H1 (cell line): ENCODE data around the gene CAPN2. TPM values are rescaled to one million over a fixed set of nuclear protein-coding genes. Genes with fewer than 3 reads are reported as not detected.

Experiments
- CTCF ChIA-PET: fragments of 300-600 bp; sonication (Branson Sonifier 250); formaldehyde crosslinking; loops from one replicate; lab custom pipeline; 2021; ENCODE audit not compliant: partially characterized antibody; lab: Charles Lee
- POLR2A ChIA-PET: fragments of 300-600 bp; sonication (Branson Sonifier 250); formaldehyde crosslinking; loops from one replicate; lab custom pipeline; 2021; ENCODE audit warnings: inconsistent platforms; ENCODE audit not compliant: partially characterized antibody; lab: Charles Lee
- DNase-seq, 2 experiments: peaks; one replicate each; pipeline versions ENCODE4 v3.0.0 to v3.0.0-alpha.2; 2010 to 2022; ENCODE audit warnings: low spot score in 2 of 2, low read depth in 1 of 2, mixed read lengths in 1 of 2
- FAIRE-seq: peaks from 2 replicates; lab custom pipeline; 2011; peaks lifted over from hg19 to GRCh38; lab: Jason Lieb, UNC
- H2AFZ ChIP-seq: 2 replicates; pipeline ENCODE4 v1.8.1; 2012; ENCODE audit warnings: low read length, inconsistent platforms
- H2AK5ac ChIP-seq: 2 replicates; pipeline ENCODE4 v1.6.1; 2013; ENCODE audit warnings: low read depth, low read length
- H2BK120ac ChIP-seq: replicated peaks from 2 replicates; pipeline ENCODE3; 2013; ENCODE audit warnings: low read depth, low read length, inconsistent platforms
- H2BK12ac ChIP-seq: 2 replicates; pipeline ENCODE4 v1.6.1; 2013; ENCODE audit warnings: low read depth, low read length
- H2BK15ac ChIP-seq: 2 replicates; pipeline ENCODE4 v1.6.1; 2013; ENCODE audit warnings: low read length
- H2BK20ac ChIP-seq: 2 replicates; pipeline ENCODE4 v1.6.1; 2013; ENCODE audit warnings: low read length
- H2BK5ac ChIP-seq: 2 replicates; pipeline ENCODE4 v1.6.1; 2013; ENCODE audit warnings: low read depth, low read length
- H3K14ac ChIP-seq: 2 replicates; pipeline ENCODE4 v1.6.1; 2013; ENCODE audit warnings: inconsistent platforms; ENCODE audit not compliant: insufficient read length
- H3K18ac ChIP-seq: 2 replicates; pipeline ENCODE4 v1.6.1; 2013; ENCODE audit warnings: low read length; ENCODE audit errors: extremely low read depth
- H3K23ac ChIP-seq: 2 replicates; pipeline ENCODE4 v1.6.1; 2013; ENCODE audit warnings: inconsistent platforms; ENCODE audit not compliant: insufficient read length
- H3K23me2 ChIP-seq: 2 replicates; pipeline ENCODE4 v1.6.1; 2013; ENCODE audit warnings: low read depth, low read length
- H3K27ac ChIP-seq: 2 replicates; pipeline ENCODE4 v1.6.1; 2011; ENCODE audit warnings: low read depth, low read length, inconsistent platforms
- H3K27me3 ChIP-seq, 4 experiments: replicated peaks in 1 of 4; 1 replicate in 1 of 4; 2 replicates in 3 of 4; pipeline versions ENCODE4 v1.6.1 to v1.8.1; 2011 to 2013; ENCODE audit warnings: low read length in 3 of 4, mild to moderate bottlenecking in 3 of 4, inconsistent platforms in 2 of 4, mixed read lengths in 2 of 4, moderate library complexity in 1 of 4; ENCODE audit not compliant: control insufficient read depth in 3 of 4, insufficient read depth in 3 of 4; ENCODE audit errors: extremely low read depth in 1 of 4
- H3K36me3 ChIP-seq, 4 experiments: 2 replicates each; pipeline versions ENCODE4 v1.6.1 to v1.8.1; 2011 to 2013; ENCODE audit warnings: mild to moderate bottlenecking in 4 of 4, low read length in 3 of 4, moderate library complexity in 2 of 4, control low read depth in 1 of 4, inconsistent platforms in 1 of 4; ENCODE audit not compliant: insufficient read depth in 4 of 4, control insufficient read depth in 2 of 4
- H3K4ac ChIP-seq: replicated peaks from 2 replicates; pipeline ENCODE3; 2013; ENCODE audit warnings: low read length, low read depth, mixed read lengths, inconsistent platforms; ENCODE audit not compliant: insufficient read length
- H3K4me1 ChIP-seq, 4 experiments: replicated peaks in 1 of 4; 1 replicate in 1 of 4; 2 replicates in 3 of 4; pipeline versions ENCODE4 v1.6.1 to v1.8.1; 2011 to 2013; ENCODE audit warnings: low read length in 3 of 4, inconsistent platforms in 2 of 4, mixed read lengths in 1 of 4; ENCODE audit not compliant: insufficient read depth in 4 of 4, control insufficient read depth in 3 of 4
- H3K4me2 ChIP-seq, 2 experiments: 2 replicates each; pipeline versions ENCODE4 v1.6.1 to v1.8.1; 2011 to 2013; ENCODE audit warnings: low read depth in 2 of 2, low read length in 2 of 2, control low read depth in 1 of 2, inconsistent platforms in 1 of 2, mild to moderate bottlenecking in 1 of 2; ENCODE audit not compliant: insufficient read depth in 1 of 2
- H3K4me3 ChIP-seq, 4 experiments: fragments of 200-600, 300-600 bp in 1 of 4; sonication (generic), shearing (Covaris generic), sonication (Bioruptor Twin) in 1 of 4; 2 replicates each; pipeline versions ENCODE4 v1.5.1 to v1.8.1; 2011 to 2016; ENCODE audit warnings: low read length in 4 of 4, low read depth in 3 of 4, control low read depth in 2 of 4, inconsistent platforms in 2 of 4, mild to moderate bottlenecking in 2 of 4, mixed read lengths in 1 of 4, moderate library complexity in 1 of 4; ENCODE audit not compliant: insufficient read depth in 2 of 4; ENCODE audit errors: extremely low read depth in 1 of 4
- H3K56ac ChIP-seq: replicated peaks from 2 replicates; pipeline ENCODE3; 2013; ENCODE audit warnings: low read depth, mild to moderate bottlenecking, mixed read lengths, low read length, inconsistent platforms; ENCODE audit not compliant: insufficient read length
- H3K79me1 ChIP-seq: 2 replicates; pipeline ENCODE4 v1.6.1; 2013; ENCODE audit warnings: low read depth, low read length, control low read depth
- H3K79me2 ChIP-seq, 2 experiments: 2 replicates each; pipeline versions ENCODE4 v1.6.1 to v1.8.1; 2012 to 2013; ENCODE audit warnings: low read length in 2 of 2, mild to moderate bottlenecking in 2 of 2, inconsistent platforms in 1 of 2; ENCODE audit not compliant: insufficient read depth in 2 of 2, control insufficient read depth in 1 of 2
- H3K9ac ChIP-seq, 4 experiments: replicated peaks in 1 of 4; 1 replicate in 1 of 4; 2 replicates in 3 of 4; pipeline versions ENCODE4 v1.6.1 to v1.8.1; 2011 to 2013; ENCODE audit warnings: low read depth in 3 of 4, low read length in 3 of 4, control low read depth in 2 of 4, mild to moderate bottlenecking in 2 of 4, moderate library complexity in 2 of 4, inconsistent platforms in 1 of 4; ENCODE audit errors: extremely low read depth in 1 of 4
- H3K9me3 ChIP-seq, 2 experiments: 2 replicates each; pipeline versions ENCODE4 v1.6.1 to v1.8.1; 2012 to 2013; ENCODE audit warnings: mild to moderate bottlenecking in 2 of 2, moderate library complexity in 2 of 2, control low read depth in 1 of 2, inconsistent platforms in 1 of 2, low read depth in 1 of 2, low read length in 1 of 2, mixed read lengths in 1 of 2; ENCODE audit not compliant: insufficient read depth in 2 of 2
- H4K20me1 ChIP-seq, 2 experiments: replicated peaks in 1 of 2; 2 replicates each; pipeline versions ENCODE3 to v1.8.1; 2011 to 2013; ENCODE audit warnings: inconsistent platforms in 2 of 2, low read length in 2 of 2, mild to moderate bottlenecking in 1 of 2; ENCODE audit not compliant: insufficient read depth in 2 of 2, control insufficient read depth in 1 of 2
- H4K5ac ChIP-seq: 2 replicates; pipeline ENCODE4 v1.6.1; 2013; ENCODE audit warnings: low read length, low read depth, mixed read lengths, inconsistent platforms; ENCODE audit not compliant: insufficient read length
- H4K8ac ChIP-seq: 2 replicates; pipeline ENCODE4 v1.8.0; 2013; ENCODE audit warnings: mild to moderate bottlenecking, moderate library complexity, low read length, inconsistent platforms; ENCODE audit not compliant: insufficient read depth; ENCODE audit errors: extremely low read depth
- H4K91ac ChIP-seq: replicated peaks from 2 replicates; pipeline ENCODE3; 2013; ENCODE audit warnings: low read length, mixed read lengths, inconsistent platforms; ENCODE audit not compliant: insufficient read length
- FOSL1 ChIP-seq: IDR thresholded peaks from 2 replicates; pipeline ENCODE4 v1.6.1; 2011; ENCODE audit warnings: mild to moderate bottlenecking, low read depth, low read length, moderate library complexity; ENCODE audit not compliant: insufficient read depth
- GTF2F1 ChIP-seq: IDR thresholded peaks from 2 replicates; pipeline ENCODE4 v1.6.1; 2012; ENCODE audit warnings: low read depth, low read length, improper control_type of control experiment, borderline replicate concordance
- WGBS, 2 experiments: shearing (Covaris generic) in 1 of 2; methylation state at CpG; one replicate each; pipeline versions ENCODE4 v1.1.6 to v1.1.7; 2013 to 2015; ENCODE audit warnings: low lambda C conversion rate in 2 of 2, mixed read lengths in 2 of 2, inconsistent platforms in 1 of 2, low coverage in 1 of 2, missing lambda C conversion rate in 1 of 2; ENCODE audit not compliant: insufficient replicate concordance in 2 of 2, insufficient coverage in 1 of 2, insufficient read length in 1 of 2; ENCODE audit errors: extremely low coverage in 1 of 2, missing lambda C conversion rate in 1 of 2; 5-methylcytosine and 5-hydroxymethylcytosine counted together
- polyA plus RNA-seq, 7 experiments: library from polyadenylated mRNA; depleted of rRNA in 3 of 7; stranded (reverse) in 5 of 7; unstranded in 2 of 7; fragments of >200 nt in 5 of 7; fragments of 200-250 nt in 2 of 7; gene quantifications; 1 replicate in 5 of 7; 2 replicates in 1 of 7; 4 replicates in 1 of 7; pipeline versions ENCODE4 v1.2.1 to v1.2.3, GENCODE V29; 2011 to 2013; ENCODE audit warnings: missing spikeins in 2 of 7, mixed read lengths in 2 of 7
- total RNA-seq: library from RNA; stranded (reverse); fragmentation: NEBNext Ultra II Directional; extraction: Animal tissue kit (Norgen Biotek cat#: 25700); gene quantifications from 2 replicates; pipeline ENCODE4 v1.2.1, GENCODE V29; 2021
- TF ChIP-seq, protein P1 (sequence below): IDR thresholded peaks from 2 replicates; pipeline ENCODE4 v1.6.1; 2011; ENCODE audit warnings: low read depth, mild to moderate bottlenecking, low read length; ENCODE audit not compliant: insufficient read depth

Gene CAPN2
- total and polyA plus RNA-seq, 2 of the 8 experiments (the other 6 are each of a cell fraction or from before 2014, with no cell fraction given), result 9.2 to 10.3 TPM

- CTCF ChIA-PET, result no interaction called here
Measured at GRCh38 chr1:223788746-223789415, 76.5 kb downstream of the CAPN2 start.

More at GRCh38 chr1:223788746-223789415, 76.5 kb downstream of the CAPN2 start:
- POLR2A ChIA-PET, result interaction anchor here (0.7 kb wide), 1 partner anchor 23 kb away, joined by 3 read pairs; no protein-coding TSS in a partner anchor
- Histone ChIP-seq H3K23me2 (no peaks in the 10 kb centered on the region), H3K27me3 (no peaks in the 10 kb centered on the region), H3K36me3 (peaks cover 6 to 49% (median 13%) of the 10 kb centered on the region in 4 experiments; a peak in 7 of 8 replicates), H3K79me1 (no peaks in the 10 kb centered on the region), H4K5ac (no peak overlapping the region), H2BK120ac (no peak overlapping the region), H3K4me1 (no peaks in the 10 kb centered on the region), H3K18ac (no peak overlapping the region), H3K27ac (no peak overlapping the region), H2BK12ac (no peak overlapping the region), H2AFZ (no peak overlapping the region), H3K9ac (no peak overlapping the region), H3K4ac (no peak overlapping the region), H2BK15ac (no peak overlapping the region), H3K23ac (no peak overlapping the region), H2AK5ac (no peak overlapping the region), H3K9me3 (no peaks in the 10 kb centered on the region), H3K79me2 (no peaks in the 10 kb centered on the region), H4K91ac (no peak overlapping the region), H3K56ac (no peak overlapping the region), H4K20me1 (no peaks in the 10 kb centered on the region), H2BK5ac (no peak overlapping the region), H2BK20ac (no peak overlapping the region), H3K14ac (no peak overlapping the region), H3K4me3 (no peak overlapping the region), H3K4me2 (no peak overlapping the region), H4K8ac (no peak overlapping the region)
- no peak for DNase-seq
- FAIRE-seq, result no peak
- TF ChIP-seq, protein P1, sequence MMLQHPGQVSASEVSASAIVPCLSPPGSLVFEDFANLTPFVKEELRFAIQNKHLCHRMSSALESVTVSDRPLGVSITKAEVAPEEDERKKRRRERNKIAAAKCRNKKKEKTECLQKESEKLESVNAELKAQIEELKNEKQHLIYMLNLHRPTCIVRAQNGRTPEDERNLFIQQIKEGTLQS, result no peak
- TF ChIP-seq FOSL1 (no peak), GTF2F1 (no peak)
- 92% methylated on average over 4 of the region's 4 CpGs; no CpG with 5 or more reads in 1 of the 2 experiments for WGBS, 2 experiments
